Measurements from ENCODE around the gene B4GALNT3.

Gene B4GALNT3

GRCh38 chr12:580813-581212 lies 121.1 kb downstream of the B4GALNT3 start:
- no peak for TF ChIP-seq CTCF (conservative IDR thresholded peaks at IDR 0.05; ENCODE audit: low read depth, low read length)
- no peak for DNase-seq (ENCODE audit: low read depth)
- no peak overlapping the region for H3K4me3 ChIP-seq (ENCODE audit: low read length)

GRCh38 chr12:581321-581720 lies 121.6 kb downstream of the B4GALNT3 start:
- no peak overlapping the region for H3K4me3 ChIP-seq (ENCODE audit: low read length)
- no peak for TF ChIP-seq CTCF (conservative IDR thresholded peaks at IDR 0.05; ENCODE audit: low read depth, low read length)
- no peak for DNase-seq (ENCODE audit: low read depth)

- TF ChIP-seq CTCF (conservative IDR thresholded peaks at IDR 0.05; ENCODE audit: low read depth, low read length) = no peak
Observed at GRCh38 chr12:581746-582145, 122.0 kb downstream of the B4GALNT3 start.

GRCh38 chr12:583251-583869 lies 123.6 kb downstream of the B4GALNT3 start:
- H3K4me3 ChIP-seq (ENCODE audit: low read length) = no peak overlapping the region
- DNase-seq (ENCODE audit: low read depth) = no peak
- no peak for TF ChIP-seq CTCF (conservative IDR thresholded peaks at IDR 0.05; ENCODE audit: low read depth, low read length)

More at GRCh38 chr12:581746-582145, 122.0 kb downstream of the B4GALNT3 start:
- H3K4me3 ChIP-seq (ENCODE audit: low read length) = no peak overlapping the region
- DNase-seq (ENCODE audit: low read depth) = no peak

- no peak overlapping the region for H3K4me3 ChIP-seq (ENCODE audit: low read length)
- no peak for DNase-seq (ENCODE audit: low read depth)
- TF ChIP-seq CTCF (conservative IDR thresholded peaks at IDR 0.05; ENCODE audit: low read depth, low read length) = no peak
Observed at GRCh38 chr12:585062-586061, 125.6 kb downstream of the B4GALNT3 start.

GRCh38 chr12:586318-587071 lies 126.8 kb downstream of the B4GALNT3 start:
- TF ChIP-seq CTCF (conservative IDR thresholded peaks at IDR 0.05; ENCODE audit: low read depth, low read length) = no peak
- no peak overlapping the region for H3K4me3 ChIP-seq (ENCODE audit: low read length)
- DNase-seq (ENCODE audit: low read depth) = no peak

Measured in retinal pigment epithelial cell (primary cell).